COLO668 (cell line): Measurements from ENCODE around the gene FOXO6.
A peak's percentile ranks its signal among the peaks of the same experiment; 100 is the strongest.

Source experiments
- DNase-seq: peaks from one replicate; lab custom pipeline; 2025; ENCODE audit not compliant: unreplicated experiment; lab: John Stamatoyannopoulos, UW

Gene FOXO6

GRCh38 chr1:41360786-41361494, at the start of gene FOXO6:
TSS of gene FOXO6 (plus strand) at chr1:41361434.
- DNase-seq: peak; percentile 100

DNA sequence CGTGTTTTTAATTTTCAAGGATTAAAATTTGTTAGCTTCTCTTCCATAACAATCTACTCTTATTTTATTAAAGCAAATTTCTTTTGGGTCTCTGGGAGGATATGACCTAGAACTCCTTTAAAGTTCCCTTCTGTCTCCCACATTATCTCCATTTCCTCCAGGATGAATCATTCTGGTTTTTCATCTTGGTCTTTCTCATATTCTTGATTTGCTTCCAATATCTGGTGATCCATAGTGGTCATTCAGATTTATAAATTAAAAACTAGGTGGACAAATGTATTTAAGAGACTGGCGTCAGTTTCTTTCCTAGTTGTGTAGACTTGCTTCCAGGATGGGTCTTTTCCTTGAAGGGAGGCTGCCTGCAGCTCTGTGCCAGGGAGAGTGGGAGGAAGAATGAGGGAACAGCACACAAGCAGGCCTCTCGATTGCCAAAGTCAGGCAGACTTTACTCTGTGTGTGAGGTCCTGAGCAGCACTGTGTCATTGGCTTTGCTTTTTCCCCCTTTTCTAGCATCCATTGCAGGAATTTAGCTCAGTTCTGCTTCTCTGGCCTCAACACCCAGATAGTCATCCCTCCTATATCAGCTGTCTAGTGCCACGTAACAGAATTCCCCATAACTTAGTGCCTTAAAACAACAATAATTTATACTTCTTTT, 48.1 kb upstream of the FOXO6 start:
- no peak for DNase-seq

- DNase-seq: peak; percentile 34
These were observed 47.5 kb upstream of the FOXO6 start for GRCh38 chr1:41313661-41314131.

DNA sequence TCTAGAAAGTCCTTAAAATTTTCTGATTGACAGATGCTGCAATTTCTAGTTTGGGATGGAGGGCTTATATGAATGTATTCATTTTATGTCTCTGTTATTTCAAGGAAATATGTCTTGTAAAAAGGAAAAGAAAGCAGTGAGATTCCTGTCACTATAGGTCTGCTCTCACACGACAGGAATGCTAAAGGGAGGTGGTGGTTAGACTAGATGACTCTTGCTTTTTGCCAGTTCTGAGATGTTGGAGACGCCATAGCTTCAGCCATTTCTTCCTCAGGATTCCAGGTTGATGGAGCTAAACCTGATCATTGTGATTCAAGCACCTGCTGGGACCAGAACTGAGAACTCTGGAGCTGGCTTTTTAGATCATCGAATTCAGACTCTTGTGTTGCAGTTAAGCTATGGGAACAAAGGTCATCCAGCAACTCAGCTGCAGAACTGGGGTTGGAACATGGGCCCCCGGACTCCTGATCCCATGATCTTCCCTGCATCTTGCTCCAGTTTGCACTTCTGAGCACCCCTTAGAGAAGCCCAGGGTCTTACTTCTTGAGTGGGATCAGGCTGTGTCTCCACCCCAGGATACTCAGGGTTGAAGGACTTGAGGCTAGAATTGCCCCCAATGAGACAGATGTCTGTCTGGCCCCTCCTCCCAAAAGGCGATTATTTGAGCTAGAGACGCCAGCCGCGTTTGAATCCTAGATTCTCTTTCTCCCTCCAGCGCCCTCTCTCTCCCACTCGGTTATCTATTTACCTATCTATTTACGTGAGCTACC, 46.7 kb upstream of the FOXO6 start:
- no peak for DNase-seq

DNA sequence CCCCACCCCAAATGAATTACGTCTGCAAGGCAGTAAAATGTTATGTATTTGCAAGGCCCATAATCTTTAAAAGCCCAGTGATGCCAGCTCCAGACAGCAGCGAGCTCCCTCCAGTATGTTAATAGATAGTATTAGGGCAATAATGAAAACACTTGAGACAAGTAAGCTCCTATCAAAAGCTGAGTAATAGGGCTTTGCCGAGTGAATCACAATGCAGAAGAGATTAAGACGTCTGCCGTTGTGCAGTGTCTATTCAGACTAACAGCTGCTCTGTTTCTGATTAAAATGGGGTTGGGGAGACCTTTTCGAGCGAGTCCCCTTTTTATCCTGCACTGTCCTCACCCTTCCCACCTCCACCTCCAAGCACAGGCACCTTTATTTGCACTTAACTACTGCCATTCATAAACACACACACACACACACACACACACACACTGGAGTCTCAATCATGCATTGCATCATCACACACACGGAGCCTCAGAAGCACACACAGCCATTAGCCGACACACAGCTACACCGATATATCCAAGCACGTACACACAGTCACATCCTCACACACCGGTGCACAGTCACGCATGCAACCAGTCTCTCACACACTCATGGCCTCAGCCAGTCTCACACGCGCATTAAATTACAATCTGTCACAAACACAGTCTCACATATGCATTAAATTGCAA, 46.0 kb upstream of the FOXO6 start:
- DNase-seq: no peak

DNA sequence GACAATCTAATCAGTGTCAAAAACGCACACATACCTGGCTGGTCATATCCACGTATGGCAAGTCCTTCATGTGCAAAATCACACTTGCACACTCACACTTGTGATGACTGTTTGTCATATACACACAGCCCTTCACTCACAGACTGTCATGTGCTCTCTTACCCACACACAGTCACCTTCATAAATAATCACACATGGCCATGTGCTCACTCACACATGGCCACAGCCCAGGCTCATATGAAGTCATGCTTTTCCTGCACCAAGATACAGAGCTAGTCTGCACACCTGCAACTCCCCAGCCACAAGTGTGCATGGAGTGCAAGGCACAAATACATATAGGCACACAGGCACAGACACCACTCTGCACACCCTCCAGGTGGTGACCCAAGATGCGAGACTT, 45.4 kb upstream of the FOXO6 start:
- no peak for DNase-seq

GRCh38 chr1:41317361-41317760, 43.9 kb upstream of the FOXO6 start:
- no peak for DNase-seq

DNA sequence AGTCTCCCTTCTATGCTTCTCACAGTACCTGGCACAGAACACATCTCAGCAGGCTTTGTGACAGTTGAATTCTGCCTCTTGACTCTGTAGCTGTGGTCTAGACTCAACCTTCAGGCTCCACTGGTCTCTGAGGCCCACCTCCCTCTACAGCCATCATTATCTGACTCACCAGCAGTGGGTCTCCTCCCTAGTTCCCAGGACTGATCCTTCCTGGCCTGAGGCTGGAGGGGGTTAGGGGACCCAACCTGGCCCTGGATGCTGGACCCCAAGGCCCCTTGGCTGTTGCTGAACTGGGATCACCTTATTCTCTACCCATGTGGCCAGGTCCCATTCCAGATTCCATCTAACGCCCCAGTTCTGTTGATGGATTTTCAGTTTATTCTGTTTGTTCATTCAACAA, 43.1 kb upstream of the FOXO6 start:
- no peak for DNase-seq

- DNase-seq: no peak
These were observed 42.0 kb upstream of the FOXO6 start for GRCh38 chr1:41319106-41319755.

DNA sequence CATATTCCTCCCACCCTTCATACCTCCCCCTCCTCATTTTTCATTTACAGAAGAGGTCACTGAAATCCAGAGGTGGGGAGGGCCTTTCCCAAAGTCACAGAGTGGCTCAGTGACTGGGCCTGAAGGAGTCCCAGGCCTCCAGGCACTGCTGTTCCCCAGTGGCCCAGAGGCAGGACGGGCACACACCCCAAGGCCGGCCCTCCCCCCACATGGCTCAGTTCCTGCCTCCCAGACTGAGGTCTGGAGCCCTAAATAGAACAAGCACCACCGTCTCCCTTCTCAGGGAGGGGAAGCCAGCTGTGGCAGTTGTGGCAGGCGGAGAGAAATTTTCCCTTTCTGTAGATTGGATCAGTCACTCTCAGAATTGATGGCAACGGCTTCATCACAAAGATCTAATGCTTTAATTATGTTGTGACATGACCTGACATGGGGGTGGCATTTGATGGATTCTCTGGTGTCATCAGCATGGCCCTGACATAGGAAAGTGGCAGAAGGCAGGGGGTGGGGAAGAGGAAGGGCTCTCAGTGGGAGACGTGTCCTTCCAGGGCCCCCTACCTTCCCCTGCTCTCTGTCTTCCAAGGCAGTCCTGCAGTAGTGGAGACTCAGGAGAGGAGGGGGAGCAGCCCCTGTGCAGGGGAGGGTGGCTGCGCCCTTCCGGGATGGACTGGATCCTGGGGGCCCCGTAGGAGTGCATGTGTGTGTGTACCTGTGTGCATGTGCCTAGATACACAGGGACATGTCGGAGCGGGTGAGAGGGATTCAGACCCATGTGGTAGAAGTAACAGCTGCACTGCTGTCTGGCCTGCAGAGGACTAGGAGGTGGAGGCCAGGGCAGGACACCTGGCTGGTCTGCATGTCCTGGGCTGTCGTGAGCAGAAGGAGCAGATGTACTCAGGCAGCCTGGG, 41.2 kb upstream of the FOXO6 start:
- no peak for DNase-seq

- no peak for DNase-seq
These were observed 40.1 kb upstream of the FOXO6 start for GRCh38 chr1:41320895-41321676.

DNA sequence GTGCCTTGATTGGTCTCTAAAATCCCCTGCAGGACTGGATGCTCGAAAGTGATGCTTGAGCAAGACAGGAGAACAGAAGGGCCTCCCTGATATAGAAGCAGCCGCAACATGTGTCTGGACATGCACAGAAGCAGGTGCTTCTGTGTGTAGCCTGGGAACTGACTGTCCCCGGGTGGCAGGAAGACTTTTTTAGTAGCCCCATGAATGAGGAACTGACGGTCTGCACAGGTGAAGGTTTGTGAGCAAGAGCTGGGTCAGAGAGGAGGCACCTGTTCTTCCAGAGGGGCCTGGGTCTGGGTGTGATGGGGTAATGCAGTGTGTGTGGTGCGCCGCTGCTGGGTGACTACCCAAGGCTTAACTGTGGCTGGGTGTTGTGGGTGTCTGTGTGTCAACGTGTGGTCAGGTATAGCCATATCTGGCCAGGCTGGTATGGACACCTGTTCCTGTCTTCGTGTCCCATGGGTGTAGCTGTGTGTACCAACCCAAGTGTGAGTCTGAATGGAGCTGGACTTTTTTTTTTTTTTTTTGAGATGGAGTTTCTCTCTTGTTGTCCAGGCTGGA, 39.1 kb upstream of the FOXO6 start:
- DNase-seq: no peak

- DNase-seq: peak; percentile 87
These were observed 38.4 kb upstream of the FOXO6 start for GRCh38 chr1:41322835-41323234.

DNA sequence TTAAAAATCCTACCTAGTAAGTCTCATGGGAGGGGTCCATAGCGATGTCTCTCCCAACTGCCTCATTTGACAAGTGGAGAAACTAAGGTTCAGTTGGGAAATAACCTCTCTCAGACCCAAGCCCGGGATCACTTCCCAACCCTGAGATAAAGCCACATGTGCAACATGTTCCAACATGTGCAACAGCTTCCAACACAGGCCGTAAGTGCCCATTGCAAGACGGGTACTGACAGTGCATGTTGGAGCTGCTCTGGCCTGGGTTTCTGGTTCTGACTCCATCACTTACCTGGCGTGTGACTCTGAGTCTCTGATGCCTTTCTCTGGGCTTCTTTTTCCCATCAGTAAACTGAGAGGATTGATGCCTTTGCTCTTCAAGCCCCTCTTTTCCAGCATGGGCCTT, 38.0 kb upstream of the FOXO6 start:
- no peak for DNase-seq

GRCh38 chr1:41325801-41326200, 35.4 kb upstream of the FOXO6 start:
- DNase-seq: no peak

DNA sequence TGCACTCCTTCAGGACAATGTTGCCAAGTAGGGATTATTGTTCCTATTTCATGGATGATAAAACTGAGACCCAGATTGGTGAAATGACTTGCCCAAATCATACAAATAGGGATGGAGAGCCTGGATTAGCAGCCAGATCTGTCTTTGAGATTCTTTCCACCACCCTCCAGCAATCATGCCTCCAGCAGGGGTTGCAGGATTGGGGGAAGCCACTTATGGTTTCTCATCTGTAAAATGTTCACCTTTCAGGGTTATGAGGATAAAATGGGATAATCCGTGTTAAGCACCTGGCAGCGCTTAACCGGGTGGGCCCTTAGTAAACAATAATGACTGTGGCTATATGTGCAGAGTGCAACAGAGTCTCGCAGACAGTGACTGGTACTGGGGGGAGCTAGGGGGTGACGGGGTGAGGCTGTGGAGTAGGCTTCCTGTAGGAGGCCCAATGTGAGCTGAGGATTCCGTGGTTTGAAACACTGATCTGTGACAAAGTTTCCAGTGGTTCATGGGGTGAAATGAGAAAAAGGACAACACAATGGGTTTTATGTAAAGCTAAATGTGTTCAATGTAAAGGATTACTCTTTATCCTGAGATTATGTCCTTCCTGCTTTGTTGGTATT, 33.7 kb upstream of the FOXO6 start:
- DNase-seq: no peak

DNA sequence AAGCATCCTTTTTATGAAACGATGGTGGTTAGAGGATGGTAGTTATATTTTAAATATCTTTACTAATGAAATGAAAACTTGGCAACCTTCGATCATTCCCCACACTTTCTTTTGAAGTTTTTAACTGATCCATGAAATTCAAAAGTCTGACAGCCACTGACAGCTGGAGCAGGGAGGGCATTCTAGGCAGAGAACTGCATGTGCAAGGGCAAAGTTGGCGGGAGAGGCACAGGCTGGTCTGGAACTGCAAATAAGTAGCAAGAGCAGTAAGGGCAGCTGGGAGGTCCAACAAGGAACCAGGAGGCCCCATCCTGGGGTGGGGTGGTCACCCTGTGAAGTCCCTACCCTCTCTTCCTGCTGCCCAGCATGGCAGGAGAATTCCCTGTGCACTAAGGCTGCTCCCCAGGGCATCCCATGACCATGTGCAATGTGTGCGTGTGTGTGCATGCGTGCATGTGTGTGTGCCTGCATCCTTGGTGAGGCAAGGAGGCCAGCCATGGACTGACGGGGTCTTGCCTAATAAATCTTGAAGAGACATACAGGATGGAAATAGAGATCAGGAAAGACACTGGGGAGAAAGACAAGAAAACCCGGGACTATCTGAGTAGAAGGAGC, 33.1 kb upstream of the FOXO6 start:
- DNase-seq: no peak
